ENCODE measurements around the gene ZNF140. TPM values are rescaled to one million over a fixed set of nuclear protein-coding genes. Genes with fewer than 3 reads are reported as not detected.
A peak's percentile ranks its signal among the peaks of the same experiment; 100 is the strongest.

ZNF140 gene
- total RNA-seq (10 to 100 TPM in 1 of 6 donors, 1 to 10 TPM in 5; 6.5 to 12.5 (median 9.4) TPM), polyA plus RNA-seq (10 to 100 TPM; 12.5 to 19.6 TPM)

GRCh38 chr12:133080368-133081158 is at the start of gene ZNF140:
ZNF140 (plus strand) TSS chr12:133080923; CDS start chr12:133081321, 398 bp downstream.
- peak within 1 kb of the TSS; percentile 64 to 87 (median 76) for H3K4me3 ChIP-seq
- intact Hi-C loops (cut with DNase I): no loop called here
- WGBS, 2 donors: 0% methylated on average over 69 of the region's 69 CpGs
- peaks cover 5 to 29% (median 18%) of the 10 kb centered on the region in 3 donors for H3K36me3 ChIP-seq
- peak within 1 kb of the TSS; percentile 94 to 99 (median 96) for H3K27ac ChIP-seq
- H3K9me3 ChIP-seq: peaks cover 0 to 4% (median 1%) of the 10 kb centered on the region in 4 donors
- ATAC-seq (peak; percentile 82 to 92 (median 84)), DNase-seq (peak; percentile 94 to 98 (median 96)), FAIRE-seq (no peak)
- no peaks in the 10 kb centered on the region for H3K27me3 ChIP-seq
- no peaks in the 10 kb centered on the region for H3K4me1 ChIP-seq
- TF ChIP-seq, protein P1, sequence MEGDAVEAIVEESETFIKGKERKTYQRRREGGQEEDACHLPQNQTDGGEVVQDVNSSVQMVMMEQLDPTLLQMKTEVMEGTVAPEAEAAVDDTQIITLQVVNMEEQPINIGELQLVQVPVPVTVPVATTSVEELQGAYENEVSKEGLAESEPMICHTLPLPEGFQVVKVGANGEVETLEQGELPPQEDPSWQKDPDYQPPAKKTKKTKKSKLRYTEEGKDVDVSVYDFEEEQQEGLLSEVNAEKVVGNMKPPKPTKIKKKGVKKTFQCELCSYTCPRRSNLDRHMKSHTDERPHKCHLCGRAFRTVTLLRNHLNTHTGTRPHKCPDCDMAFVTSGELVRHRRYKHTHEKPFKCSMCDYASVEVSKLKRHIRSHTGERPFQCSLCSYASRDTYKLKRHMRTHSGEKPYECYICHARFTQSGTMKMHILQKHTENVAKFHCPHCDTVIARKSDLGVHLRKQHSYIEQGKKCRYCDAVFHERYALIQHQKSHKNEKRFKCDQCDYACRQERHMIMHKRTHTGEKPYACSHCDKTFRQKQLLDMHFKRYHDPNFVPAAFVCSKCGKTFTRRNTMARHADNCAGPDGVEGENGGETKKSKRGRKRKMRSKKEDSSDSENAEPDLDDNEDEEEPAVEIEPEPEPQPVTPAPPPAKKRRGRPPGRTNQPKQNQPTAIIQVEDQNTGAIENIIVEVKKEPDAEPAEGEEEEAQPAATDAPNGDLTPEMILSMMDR (IDR thresholded peaks at IDR 0.05): peak in 1 of 4 donors; percentile 23

DNA sequence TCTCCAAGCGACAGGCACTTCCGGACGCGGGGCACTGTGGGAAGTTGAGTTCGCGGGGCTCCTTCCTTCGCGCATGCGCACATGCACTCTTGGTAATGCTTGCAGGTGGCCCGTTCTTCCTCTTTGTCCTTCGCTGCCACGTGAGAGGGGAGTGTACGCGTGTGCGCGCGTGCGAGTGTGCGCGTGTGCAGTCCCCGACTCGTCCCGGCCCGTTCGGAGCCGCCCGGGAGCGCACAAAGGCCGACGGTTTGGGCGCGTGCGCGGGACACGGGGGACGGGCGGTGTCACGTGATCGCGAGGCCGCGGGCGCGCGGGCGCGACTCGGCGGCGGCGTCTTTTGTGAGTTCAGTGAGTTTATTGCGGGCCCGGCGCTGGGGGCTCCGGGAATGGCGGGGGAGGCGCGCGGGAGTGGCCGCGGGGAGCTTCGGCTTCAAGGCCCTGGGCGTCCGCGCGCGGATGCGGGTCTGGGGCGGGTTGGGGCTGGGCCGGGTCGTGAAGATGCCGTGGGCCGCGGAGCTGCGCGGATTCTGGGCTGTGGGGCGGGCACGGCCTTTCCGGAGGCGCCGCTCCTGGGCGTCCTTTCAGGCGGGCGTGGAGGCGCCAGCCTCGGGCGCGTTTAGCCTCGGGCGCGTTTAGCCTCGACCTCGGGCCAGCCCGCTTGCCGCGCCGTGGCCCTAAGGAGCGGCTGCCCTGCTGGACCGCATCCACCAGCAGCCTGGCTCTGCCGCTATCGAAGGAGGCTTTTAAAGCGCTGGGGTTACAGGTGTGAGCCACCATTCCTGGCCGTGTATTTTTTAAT is 43.3 kb upstream of the ZNF140 start, which contains the start of gene ZNF84:
Gene ZNF84, plus strand, starts transcription at position 303 of the 799 bp plus-strand sequence. CDS start 3,959 bp downstream, outside the sequence.
- ATAC-seq (peak; percentile 94 to 99 (median 96)), FAIRE-seq (peak; percentile 39), DNase-seq (peak; percentile 96 to 99 (median 97))
- intact Hi-C loops (cut with DNase I): no loop called here
- peak within 1 kb of the TSS; percentile 88 to 95 (median 94) for H3K27ac ChIP-seq
- peaks cover 0 to 16% (median 5%) of the 10 kb centered on the region in 3 donors for H3K36me3 ChIP-seq
- peak within 1 kb of the TSS; percentile 72 to 76 (median 72) for H3K4me3 ChIP-seq
- TF ChIP-seq, protein P1 (IDR thresholded peaks at IDR 0.05): no peak
- H3K9me3 ChIP-seq: no peaks in the 10 kb centered on the region
- no peaks in the 10 kb centered on the region for H3K27me3 ChIP-seq
- peaks cover 0 to 4% (median 0%) of the 10 kb centered on the region in 3 donors for H3K4me1 ChIP-seq
- WGBS, 2 donors: 0% methylated on average over 76 to 103 of the region's 103 CpGs

DNA sequence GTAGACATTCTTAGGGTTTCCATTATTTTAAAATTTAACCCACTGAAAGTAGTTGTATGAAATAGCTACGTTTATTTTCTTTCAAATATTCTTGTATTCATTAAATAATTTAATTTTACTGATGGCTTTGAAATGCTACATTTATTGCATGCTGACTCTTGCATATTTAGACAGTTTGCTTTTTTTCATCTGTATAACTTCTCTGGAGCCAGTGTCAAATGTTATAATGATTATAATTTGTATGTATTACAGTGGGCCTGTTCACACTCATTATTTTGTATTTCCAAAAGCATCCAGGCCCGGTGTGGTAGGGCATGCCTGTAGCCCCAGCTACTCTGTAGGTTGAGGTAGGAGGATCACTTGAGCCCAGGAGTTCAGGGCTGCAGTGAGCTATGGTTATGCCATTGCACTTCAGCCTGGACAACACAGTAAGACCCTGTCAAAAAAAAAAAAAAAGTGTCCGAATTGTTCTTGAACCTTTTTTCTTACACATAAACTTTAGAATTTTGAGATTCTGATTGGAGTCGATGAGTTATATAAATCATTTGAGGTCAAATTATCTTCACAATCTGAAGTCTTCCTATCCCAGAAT is 42.5 kb upstream of the ZNF140 start:
- H3K9me3 ChIP-seq: no peaks in the 10 kb centered on the region
- DNase-seq (no peak), ATAC-seq (no peak), FAIRE-seq (no peak)
- intact Hi-C loops (cut with DNase I): no loop called here
- H3K27me3 ChIP-seq: no peaks in the 10 kb centered on the region
- WGBS, 2 donors: 47 to 50% methylated on average over 4 of the region's 4 CpGs
- H3K27ac ChIP-seq: peak overlapping the region; percentile 88 to 95 (median 94)
- H3K4me3 ChIP-seq: peak overlapping the region; percentile 72 to 76 (median 72)
- peaks cover 4 to 25% (median 8%) of the 10 kb centered on the region in 3 donors for H3K36me3 ChIP-seq
- peaks cover 0 to 4% (median 0%) of the 10 kb centered on the region in 3 donors for H3K4me1 ChIP-seq
- TF ChIP-seq, protein P1 (IDR thresholded peaks at IDR 0.05): no peak

DNA sequence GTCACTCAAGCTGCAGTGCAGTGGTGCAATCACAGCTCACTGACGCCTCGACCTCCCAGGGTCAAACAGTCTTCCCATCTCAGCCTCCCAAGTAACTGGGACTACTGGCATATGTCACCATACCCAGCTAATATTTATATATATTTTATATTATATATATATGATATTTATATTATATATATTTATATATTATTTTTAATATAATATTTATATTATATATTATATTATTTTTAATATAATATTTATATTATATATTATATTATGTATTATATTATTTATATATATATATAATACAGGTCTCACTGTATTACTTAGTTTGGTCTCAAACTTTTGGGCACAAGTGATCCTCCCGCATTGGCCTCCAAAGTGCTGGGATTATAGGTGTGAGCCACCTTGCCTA is 34.0 kb upstream of the ZNF140 start:
- ATAC-seq (no peak), DNase-seq (no peak), FAIRE-seq (peak; percentile 80)
- H3K9me3 ChIP-seq: peaks cover 3 to 31% (median 14%) of the 10 kb centered on the region in 4 donors
- TF ChIP-seq, protein P1 (IDR thresholded peaks at IDR 0.05): no peak
- H3K4me1 ChIP-seq: no peaks in the 10 kb centered on the region
- H3K27ac ChIP-seq: no peak overlapping the region
- H3K27me3 ChIP-seq: no peaks in the 10 kb centered on the region
- intact Hi-C loops (cut with DNase I): no loop called here
- 98% methylated on average over 3 of the region's 3 CpGs for WGBS, 2 donors
- peaks cover 38 to 84% (median 58%) of the 10 kb centered on the region in 3 donors for H3K36me3 ChIP-seq
- no peak overlapping the region for H3K4me3 ChIP-seq

Measured in pancreas (tissue), 10 donors.